GM18868 (cell line): Measurements from ENCODE around the gene NRAP.
A peak's percentile ranks its signal among the peaks of the same experiment; 100 is the strongest.

Source experiments
- ATAC-seq: cut with Tn5 transposase; IDR thresholded peaks from one replicate; pipeline ENCODE4 v1.9.1; 2021; ENCODE audit warnings: mild to moderate bottlenecking, moderate library complexity; ENCODE audit not compliant: unreplicated experiment

Gene NRAP

GRCh38 chr10:113563306-113564088, 100.3 kb downstream of the NRAP start:
- ATAC-seq = peak; percentile 99

GRCh38 chr10:113562704-113563103, 101.1 kb downstream of the NRAP start:
- no peak for ATAC-seq

- no peak for ATAC-seq
These were observed 101.8 kb downstream of the NRAP start for GRCh38 chr10:113562069-113562468.

GRCh38 chr10:113561214-113561613, 102.6 kb downstream of the NRAP start:
- ATAC-seq = no peak

- ATAC-seq = no peak
These were observed 103.8 kb downstream of the NRAP start for GRCh38 chr10:113560071-113560470.

- no peak for ATAC-seq
These were observed 105.9 kb downstream of the NRAP start for GRCh38 chr10:113557903-113558321.

GRCh38 chr10:113557424-113557862, 106.4 kb downstream of the NRAP start:
- ATAC-seq = no peak

GRCh38 chr10:113555751-113556150, 108.1 kb downstream of the NRAP start:
- ATAC-seq = no peak

GRCh38 chr10:113555245-113555644, 108.6 kb downstream of the NRAP start:
- no peak for ATAC-seq

GRCh38 chr10:113554214-113554613, 109.6 kb downstream of the NRAP start:
- no peak for ATAC-seq

GRCh38 chr10:113553149-113553548, 110.7 kb downstream of the NRAP start:
- no peak for ATAC-seq

- ATAC-seq = no peak
These were observed 111.1 kb downstream of the NRAP start, which contains the start of gene HABP2 for GRCh38 chr10:113552701-113553100. Gene HABP2, plus strand, starts transcription at chr10:113553053. Its CDS starts 69 bp downstream, at chr10:113553122.

- ATAC-seq = no peak
These were observed 111.8 kb downstream of the NRAP start for GRCh38 chr10:113552014-113552413.

- ATAC-seq = no peak
These were observed 113.5 kb downstream of the NRAP start for GRCh38 chr10:113550365-113550764.

GRCh38 chr10:113549856-113550255, 114.0 kb downstream of the NRAP start:
- ATAC-seq = no peak

GRCh38 chr10:113547426-113547825, 116.4 kb downstream of the NRAP start:
- no peak for ATAC-seq

GRCh38 chr10:113544392-113544791, 119.4 kb downstream of the NRAP start:
- ATAC-seq = no peak

GRCh38 chr10:113543107-113543955, 120.5 kb downstream of the NRAP start:
- ATAC-seq = no peak

- ATAC-seq = no peak
These were observed 122.3 kb downstream of the NRAP start for GRCh38 chr10:113541549-113541927.

GRCh38 chr10:113540845-113541548, 122.8 kb downstream of the NRAP start:
- ATAC-seq = no peak

- no peak for ATAC-seq
These were observed 124.1 kb downstream of the NRAP start for GRCh38 chr10:113539789-113540188.
